ENCODE measurements around the gene ZNF334.

ZNF334 gene

GRCh38 chr20:46501337-46501942 lies 11.9 kb downstream of the ZNF334 start:
- FAIRE-seq (no peak), DNase-seq (ENCODE audit: extremely low spot score, insufficient read length, low read depth) (no peak)

- no peak for DNase-seq (ENCODE audit: extremely low spot score, insufficient read length, low read depth)
- FAIRE-seq, result no peak
These were observed 19.3 kb downstream of the ZNF334 start for GRCh38 chr20:46494077-46494476.

DNA sequence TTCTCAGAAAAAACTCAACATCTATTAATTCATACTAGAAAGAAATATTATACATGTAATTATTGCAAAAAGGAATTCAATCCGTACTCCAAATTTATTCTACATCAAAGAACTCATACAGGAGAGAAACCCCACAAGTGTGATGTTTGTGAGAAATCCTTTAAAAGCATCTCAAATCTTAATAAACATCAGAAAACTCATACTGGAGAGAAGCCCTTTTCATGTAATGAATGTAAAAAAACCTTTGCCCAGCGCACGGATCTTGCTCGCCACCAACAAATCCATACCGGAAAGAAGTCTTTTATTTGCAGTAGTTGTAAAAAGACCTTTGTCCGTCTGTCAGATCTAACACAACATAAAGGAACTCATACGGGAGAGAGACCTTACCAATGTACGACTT lies 22.0 kb downstream of the ZNF334 start:
- no peak for DNase-seq (ENCODE audit: extremely low spot score, insufficient read length, low read depth)
- FAIRE-seq, result no peak

- FAIRE-seq, result no peak
These were observed 24.9 kb downstream of the ZNF334 start for GRCh38 chr20:46488451-46488850.

DNA sequence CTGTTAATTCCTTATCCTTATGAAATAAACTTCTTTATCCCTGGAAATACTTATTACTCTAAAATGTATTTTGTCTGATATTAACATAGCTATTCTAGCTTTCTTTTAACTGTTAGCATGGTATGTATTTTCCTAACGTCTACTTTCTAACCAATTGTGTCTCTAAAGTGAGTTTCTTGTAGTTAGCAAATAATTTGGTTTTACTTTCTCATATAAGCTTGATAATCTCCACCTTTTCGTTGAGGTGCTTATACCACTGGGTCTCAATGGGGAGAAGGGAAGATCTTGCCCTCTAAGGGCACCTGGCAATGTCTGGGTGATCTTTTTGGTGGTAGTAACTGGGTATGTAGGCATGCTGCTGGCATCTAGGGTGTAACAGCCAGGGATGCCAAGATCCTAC lies 25.7 kb downstream of the ZNF334 start:
- FAIRE-seq (no peak), DNase-seq (ENCODE audit: extremely low spot score, insufficient read length, low read depth) (no peak)

More at GRCh38 chr20:46488451-46488850, 24.9 kb downstream of the ZNF334 start:
- DNase-seq (ENCODE audit: extremely low spot score, insufficient read length, low read depth), result no peak

- no peak for DNase-seq (ENCODE audit: extremely low spot score, insufficient read length, low read depth)
- no peak for FAIRE-seq
These were observed 27.9 kb downstream of the ZNF334 start for GRCh38 chr20:46485431-46485830.

- DNase-seq (ENCODE audit: extremely low spot score, insufficient read length, low read depth) (no peak), FAIRE-seq (no peak)
These were observed 28.4 kb downstream of the ZNF334 start for GRCh38 chr20:46484954-46485353.

- FAIRE-seq (no peak), DNase-seq (ENCODE audit: extremely low spot score, insufficient read length, low read depth) (no peak)
These were observed 29.5 kb downstream of the ZNF334 start for GRCh38 chr20:46483879-46484278.

GRCh38 chr20:46482864-46483263 lies 30.5 kb downstream of the ZNF334 start:
- FAIRE-seq (no peak), DNase-seq (ENCODE audit: extremely low spot score, insufficient read length, low read depth) (no peak)

- FAIRE-seq (no peak), DNase-seq (ENCODE audit: extremely low spot score, insufficient read length, low read depth) (no peak)
These were observed 35.7 kb downstream of the ZNF334 start for GRCh38 chr20:46477640-46478039.

DNA sequence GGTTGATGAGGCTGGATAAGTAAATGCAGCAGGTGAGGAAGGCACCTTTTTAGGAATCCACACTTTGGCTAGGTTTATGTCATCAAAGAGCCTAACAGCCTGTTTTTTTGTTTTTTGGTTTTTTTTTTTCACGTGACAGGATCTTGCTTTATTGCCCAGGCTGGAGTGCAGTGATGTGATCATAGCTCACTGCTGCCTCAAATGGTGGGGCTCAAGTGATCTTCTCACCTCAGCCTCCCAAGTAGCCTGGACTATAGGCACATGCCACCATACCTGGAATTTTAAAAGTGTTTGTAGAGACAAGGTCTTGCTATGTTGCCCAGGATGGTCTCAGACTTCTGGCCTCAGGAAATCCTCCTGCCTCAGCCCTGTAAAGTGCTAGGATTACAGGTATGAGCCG lies 36.1 kb downstream of the ZNF334 start:
- FAIRE-seq (no peak), DNase-seq (ENCODE audit: extremely low spot score, insufficient read length, low read depth) (no peak)

DNA sequence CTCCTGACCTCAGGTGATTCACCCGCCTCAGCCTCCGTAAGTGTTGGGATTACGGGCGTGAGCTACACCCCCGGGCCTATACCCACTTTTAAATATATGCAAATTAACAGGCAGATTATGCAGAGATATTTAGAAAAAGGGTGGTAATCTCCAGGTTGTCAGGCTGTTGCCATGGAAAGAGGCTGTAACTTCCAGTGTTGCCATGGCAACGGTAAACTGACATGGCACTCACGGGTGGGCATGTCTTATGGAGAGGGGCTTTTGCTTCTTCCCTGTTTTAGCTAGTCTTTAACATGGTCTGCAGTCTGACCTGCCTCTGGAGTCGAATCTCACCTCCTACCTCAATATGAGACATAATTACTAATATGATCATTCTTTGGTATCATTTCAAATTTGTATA lies 44.9 kb downstream of the ZNF334 start:
- no peak for FAIRE-seq
- DNase-seq (ENCODE audit: extremely low spot score, insufficient read length, low read depth), result no peak

GRCh38 chr20:46464451-46464850 lies 48.9 kb downstream of the ZNF334 start:
- FAIRE-seq, result no peak
- DNase-seq (ENCODE audit: extremely low spot score, insufficient read length, low read depth), result no peak

DNA sequence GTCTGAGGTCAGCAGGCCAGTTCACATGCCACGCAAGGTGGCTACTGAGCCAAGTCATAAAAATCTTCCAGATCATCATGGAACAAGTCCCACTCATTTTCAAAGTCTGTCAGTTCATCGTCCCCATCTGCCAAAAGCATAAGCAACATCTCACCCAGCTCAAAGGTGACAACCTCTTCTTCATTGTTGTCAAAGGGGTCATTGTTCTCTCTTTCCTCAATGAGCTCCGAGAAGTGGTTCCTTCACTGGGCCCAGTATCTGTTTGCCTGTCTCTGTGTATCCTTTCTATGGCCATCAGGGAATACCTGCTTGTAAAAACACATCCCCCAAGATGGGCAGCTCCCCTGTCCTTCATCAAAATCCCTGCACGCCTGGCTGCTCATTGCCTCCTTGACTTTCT lies 49.5 kb downstream of the ZNF334 start:
- DNase-seq (ENCODE audit: extremely low spot score, insufficient read length, low read depth), result no peak
- FAIRE-seq, result no peak

- FAIRE-seq (no peak), DNase-seq (ENCODE audit: extremely low spot score, insufficient read length, low read depth) (no peak)
These were observed 51.6 kb downstream of the ZNF334 start for GRCh38 chr20:46461808-46462207.

- DNase-seq (ENCODE audit: extremely low spot score, insufficient read length, low read depth), result no peak
- peak; percentile 67 for FAIRE-seq
These were observed 54.3 kb downstream of the ZNF334 start for GRCh38 chr20:46458866-46459750.

GRCh38 chr20:46456255-46457028 lies 56.9 kb downstream of the ZNF334 start:
- DNase-seq (ENCODE audit: extremely low spot score, insufficient read length, low read depth), result no peak
- no peak for FAIRE-seq

DNA sequence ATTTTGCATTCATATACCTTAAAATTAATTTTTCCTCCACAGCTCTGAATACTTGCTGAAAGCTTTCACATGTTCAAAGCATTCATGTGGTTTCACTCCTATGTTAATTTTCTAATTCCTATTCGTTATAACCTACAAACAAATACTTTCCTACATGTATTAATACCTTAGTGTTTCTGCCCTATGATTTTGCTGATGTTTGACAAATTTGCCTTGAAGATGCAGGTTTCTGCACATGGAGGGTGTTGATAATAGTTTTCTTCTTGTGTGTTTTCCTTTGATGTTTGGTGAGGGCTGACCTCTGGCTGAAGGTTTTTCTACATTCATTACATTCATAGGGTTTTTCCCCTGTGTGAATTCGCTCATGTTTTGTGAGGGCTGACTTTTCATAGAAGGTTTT lies 57.6 kb downstream of the ZNF334 start:
- DNase-seq (ENCODE audit: extremely low spot score, insufficient read length, low read depth) (no peak), FAIRE-seq (no peak)
